OCI-LY7 (cell line): ENCODE results near the gene ABHD11. TPM values are rescaled to one million over a fixed set of nuclear protein-coding genes. Genes with fewer than 3 reads are reported as not detected.

Experiments
- BruUV-seq: library from RNA; stranded (reverse); fragments of 400-500 nt; replicated peaks from 2 replicates; lab custom pipeline; 2021; lab: Mats Ljungman, UMichigan
- CTCF ChIA-PET: fragments of 300-600 bp; sonication (Branson Sonifier 250); formaldehyde crosslinking; loops from one replicate; lab custom pipeline; 2022; ENCODE audit warnings: antibody characterized with exemption; ENCODE audit not compliant: unreplicated experiment; lab: Charles Lee
- POLR2A ChIA-PET: fragments of 300-600 bp; sonication (Branson Sonifier 250); formaldehyde crosslinking; loops from one replicate; lab custom pipeline; 2022; ENCODE audit warnings: antibody characterized with exemption; lab: Charles Lee
- DNase-seq: peaks from one replicate; pipeline ENCODE4 v3.0.0-alpha.2; 2015; ENCODE audit warnings: low spot score
- H2AFZ ChIP-seq: fragments of 200-600 bp; sonication (generic), shearing (Covaris generic); 2 replicates; pipeline ENCODE4 v1.6.1; 2014; ENCODE audit warnings: mild to moderate bottlenecking, antibody characterized with exemption, low read length, moderate library complexity
- H3K27ac ChIP-seq: fragments of 200-600 bp; sonication (generic); 2 replicates; pipeline ENCODE4 v1.5.1; 2014; ENCODE audit warnings: mixed run types, low read depth, mild to moderate bottlenecking, moderate library complexity, low read length, inconsistent platforms; ENCODE audit not compliant: poor library complexity, severe bottlenecking
- H3K36me3 ChIP-seq: fragments of 200-600 bp; sonication (generic); 2 replicates; pipeline ENCODE4 v1.6.1; 2014; ENCODE audit warnings: mild to moderate bottlenecking, antibody characterized with exemption, low read length, moderate library complexity, mixed read lengths; ENCODE audit not compliant: insufficient read depth
- H3K4me1 ChIP-seq: fragments of 200-600 bp; sonication (generic); 2 replicates; pipeline ENCODE4 v1.5.1; 2014; ENCODE audit warnings: mild to moderate bottlenecking, low read length; ENCODE audit not compliant: insufficient read depth, poor library complexity, severe bottlenecking
- H3K4me2 ChIP-seq: fragments of 200-600 bp; sonication (generic); 2 replicates; pipeline ENCODE4 v1.6.1; 2014; ENCODE audit warnings: mild to moderate bottlenecking, low read length
- H3K4me3 ChIP-seq: fragments of 200-600 bp; sonication (generic); 2 replicates; pipeline ENCODE4 v1.5.1; 2014; ENCODE audit warnings: mild to moderate bottlenecking, low read depth, low read length; ENCODE audit not compliant: poor library complexity, severe bottlenecking
- H3K79me2 ChIP-seq: fragments of 200-600 bp; sonication (generic); 2 replicates; pipeline ENCODE4 v1.6.1; 2016; ENCODE audit warnings: low read depth, mild to moderate bottlenecking, low read length, moderate library complexity, mixed read lengths; ENCODE audit not compliant: insufficient read depth
- H3K9me2 ChIP-seq: fragments of 200-600 bp; sonication (generic); 2 replicates; pipeline ENCODE4 v1.6.1; 2016; ENCODE audit warnings: mild to moderate bottlenecking, low read length, mixed read lengths; ENCODE audit not compliant: insufficient read depth
- H3K9me3 ChIP-seq: fragments of 200-600 bp; sonication (generic); 2 replicates; pipeline ENCODE4 v1.6.1; 2014; ENCODE audit warnings: mild to moderate bottlenecking, mixed run types, low read length, mixed read lengths
- H4K20me1 ChIP-seq: fragments of 200-600 bp; sonication (generic); 2 replicates; pipeline ENCODE4 v1.6.1; 2014; ENCODE audit warnings: mild to moderate bottlenecking, antibody characterized with exemption, low read length, moderate library complexity, mixed read lengths; ENCODE audit not compliant: insufficient read depth
- EZH2phosphoT487 ChIP-seq: fragments of 200-600 bp; sonication (generic); IDR thresholded peaks from 2 replicates; pipeline ENCODE4 v1.6.1; 2018; ENCODE audit warnings: low read depth, borderline replicate concordance, mild to moderate bottlenecking, mixed run types, antibody characterized with exemption, low read length, moderate library complexity, mixed read lengths
- intact Hi-C: fragments of 100-400 bp; cut with micrococcal nuclease; formaldehyde crosslinking; loops from one replicate; pipeline ENCODE4 v1.10.0; 2022; ENCODE audit not compliant: unreplicated experiment
- total RNA-seq, 2 experiments: library from RNA; depleted of rRNA in 1 of 2; stranded (reverse); fragments of >200 nt in 1 of 2; shearing (Covaris generic) in 1 of 2; gene quantifications; 2 replicates each; pipeline ENCODE4 v1.2.3, GENCODE V29; 2014 to 2022
- TF ChIP-seq, protein P1 (sequence below): fragments of 200-600 bp; sonication (generic); conservative IDR thresholded peaks from 2 replicates; pipeline ENCODE4 v1.5.1; 2014; ENCODE audit warnings: mild to moderate bottlenecking, antibody characterized with exemption, low read length, moderate library complexity, mixed read lengths

The ABHD11 gene
- total RNA-seq, 2 experiments from 2014 or later: 27.4 to 27.5 TPM

DNA sequence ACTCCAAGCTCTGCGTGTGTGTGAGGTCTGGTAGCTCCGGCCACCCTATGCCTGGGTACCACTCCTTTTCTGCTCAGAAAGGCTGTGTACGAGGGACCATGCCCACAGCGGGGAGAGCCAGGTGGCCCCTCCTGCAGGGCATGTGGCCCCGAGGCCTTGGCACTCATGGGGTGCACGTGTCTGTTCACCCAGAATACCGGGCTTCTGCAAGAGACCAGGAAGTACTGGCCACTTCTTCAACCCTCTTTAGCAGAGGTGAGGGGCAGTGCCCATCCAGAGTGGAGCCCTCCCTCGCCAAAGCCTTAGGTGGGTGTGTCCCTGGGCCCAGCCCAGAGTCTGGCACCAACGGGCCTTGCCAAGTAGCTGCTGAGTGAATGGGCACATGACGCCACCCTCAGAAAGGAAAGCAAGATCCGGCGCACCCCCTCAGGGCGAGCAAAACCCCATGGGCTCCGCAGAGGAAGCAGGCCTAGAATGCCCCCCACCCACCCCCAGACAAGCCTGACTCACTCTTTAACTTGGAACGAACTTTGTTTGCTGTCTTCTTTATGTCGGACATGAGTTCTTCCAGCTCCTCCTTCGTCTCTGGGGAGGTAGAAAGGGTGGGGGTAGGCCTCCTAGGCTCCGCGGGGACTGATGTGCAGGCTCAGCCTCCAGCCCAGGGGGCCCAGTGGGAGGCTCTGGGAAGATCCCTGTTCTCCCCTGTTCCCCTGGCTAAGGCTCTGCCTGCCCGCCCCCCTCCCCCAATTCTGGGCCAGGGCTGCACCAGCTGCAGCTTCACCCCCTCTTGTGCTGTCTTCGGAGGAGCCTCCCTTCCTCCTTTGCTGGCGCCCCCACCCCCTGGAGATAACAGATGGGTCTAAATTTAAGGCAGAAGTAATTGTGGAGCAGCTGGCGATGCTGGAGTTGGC is 33.7 kb downstream of the ABHD11 start:
- no peaks in the 10 kb centered on the region for H3K9me2 ChIP-seq
- H4K20me1 ChIP-seq: no peaks in the 10 kb centered on the region
- H3K4me1 ChIP-seq: no peaks in the 10 kb centered on the region
- no TSS peak for BruUV-seq
- no peak overlapping the region for H2AFZ ChIP-seq
- DNase-seq: no peak
- H3K4me2 ChIP-seq: no peak overlapping the region
- H3K36me3 ChIP-seq: no peaks in the 10 kb centered on the region
- no peak for TF ChIP-seq EZH2phosphoT487
- TF ChIP-seq, protein P1, sequence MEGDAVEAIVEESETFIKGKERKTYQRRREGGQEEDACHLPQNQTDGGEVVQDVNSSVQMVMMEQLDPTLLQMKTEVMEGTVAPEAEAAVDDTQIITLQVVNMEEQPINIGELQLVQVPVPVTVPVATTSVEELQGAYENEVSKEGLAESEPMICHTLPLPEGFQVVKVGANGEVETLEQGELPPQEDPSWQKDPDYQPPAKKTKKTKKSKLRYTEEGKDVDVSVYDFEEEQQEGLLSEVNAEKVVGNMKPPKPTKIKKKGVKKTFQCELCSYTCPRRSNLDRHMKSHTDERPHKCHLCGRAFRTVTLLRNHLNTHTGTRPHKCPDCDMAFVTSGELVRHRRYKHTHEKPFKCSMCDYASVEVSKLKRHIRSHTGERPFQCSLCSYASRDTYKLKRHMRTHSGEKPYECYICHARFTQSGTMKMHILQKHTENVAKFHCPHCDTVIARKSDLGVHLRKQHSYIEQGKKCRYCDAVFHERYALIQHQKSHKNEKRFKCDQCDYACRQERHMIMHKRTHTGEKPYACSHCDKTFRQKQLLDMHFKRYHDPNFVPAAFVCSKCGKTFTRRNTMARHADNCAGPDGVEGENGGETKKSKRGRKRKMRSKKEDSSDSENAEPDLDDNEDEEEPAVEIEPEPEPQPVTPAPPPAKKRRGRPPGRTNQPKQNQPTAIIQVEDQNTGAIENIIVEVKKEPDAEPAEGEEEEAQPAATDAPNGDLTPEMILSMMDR: no peak
- POLR2A ChIA-PET: interaction anchor here (0.6 kb wide), 1 partner anchor 758 kb away, joined by 4 read pairs; no protein-coding TSS in a partner anchor
- H3K9me3 ChIP-seq: no peaks in the 10 kb centered on the region
- CTCF ChIA-PET: no interaction called here
- H3K79me2 ChIP-seq: no peaks in the 10 kb centered on the region
- intact Hi-C loops: no loop called here
- H3K4me3 ChIP-seq: no peak overlapping the region
- no peak overlapping the region for H3K27ac ChIP-seq

DNA sequence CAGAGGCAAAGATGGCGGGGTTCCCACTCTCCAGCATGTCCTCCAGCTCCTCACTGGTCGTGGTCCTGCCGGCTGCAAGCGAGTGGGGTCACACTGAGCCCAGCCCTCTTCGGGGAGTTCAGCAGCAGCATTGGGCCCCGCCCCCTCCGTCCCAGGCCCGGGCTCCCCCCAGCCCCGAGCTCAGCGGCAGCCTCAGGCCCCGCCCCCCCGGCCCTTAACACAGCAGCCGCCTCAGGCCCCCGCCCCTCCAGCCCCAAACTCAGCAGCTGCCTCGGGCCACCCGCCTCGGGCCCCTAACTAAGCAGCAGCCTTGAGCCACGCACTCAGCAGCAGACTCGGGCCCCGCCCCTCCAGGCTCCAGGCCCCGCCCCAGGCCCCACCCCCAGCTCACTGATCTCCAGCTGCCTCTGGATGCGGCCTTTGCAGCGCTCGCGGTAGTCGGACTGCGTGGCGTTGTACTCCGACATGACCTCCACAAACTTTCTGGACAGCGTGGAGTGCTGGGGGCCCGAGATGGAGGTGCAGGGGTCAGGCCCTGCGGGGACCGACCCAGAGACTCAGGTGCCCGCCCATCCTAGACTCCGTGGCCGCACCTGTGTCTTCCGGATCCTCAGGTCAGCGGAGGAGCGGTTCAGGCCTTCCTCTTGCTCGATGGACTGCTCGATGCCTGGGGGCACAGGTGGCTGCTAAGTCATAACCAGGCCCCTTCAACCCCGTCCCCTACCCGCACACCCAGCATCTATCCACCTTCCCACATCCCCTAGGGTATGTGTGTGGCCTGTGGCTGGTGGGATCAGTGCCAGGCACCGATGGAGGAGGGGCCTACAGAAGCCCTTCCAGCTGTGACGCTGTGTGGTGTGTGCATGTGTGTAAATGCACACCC is 34.6 kb downstream of the ABHD11 start:
- no peak overlapping the region for H2AFZ ChIP-seq
- no peaks in the 10 kb centered on the region for H4K20me1 ChIP-seq
- no TSS peak for BruUV-seq
- no peaks in the 10 kb centered on the region for H3K9me3 ChIP-seq
- ChIA-PET POLR2A (no interaction called here), CTCF (no interaction called here)
- no peak for TF ChIP-seq EZH2phosphoT487
- TF ChIP-seq, protein P1: no peak
- no peak overlapping the region for H3K4me3 ChIP-seq
- H3K4me1 ChIP-seq: no peaks in the 10 kb centered on the region
- peak; percentile 19 for DNase-seq
- intact Hi-C loops: no loop called here
- H3K79me2 ChIP-seq: no peaks in the 10 kb centered on the region
- H3K9me2 ChIP-seq: no peaks in the 10 kb centered on the region
- H3K4me2 ChIP-seq: no peak overlapping the region
- no peak overlapping the region for H3K27ac ChIP-seq
- peaks cover 9% of the 10 kb centered on the region; the same call in 1 of the 2 replicates for H3K36me3 ChIP-seq
